AG09319 (cell line): Measurements from ENCODE around the gene TMEM225B.
"Not testable (repeated sequence)": the region's sequence is repeated elsewhere in the genome, so short reads cannot be mapped to it uniquely, and the experiment has no call there.

Source experiments
- DNase-seq: peaks from one replicate; pipeline ENCODE4 v3.0.0-alpha.2; 2010; ENCODE audit warnings: low read depth; ENCODE audit errors: extremely low read depth
- CTCF ChIP-seq: IDR thresholded peaks from 2 replicates; pipeline ENCODE4 v1.5.1; 2011; ENCODE audit warnings: low read depth, mild to moderate bottlenecking, inconsistent platforms, low read length, moderate library complexity

TMEM225B gene

GRCh38 chr7:99625321-99625720, 27.3 kb downstream of the TMEM225B start:
- no peak for TF ChIP-seq CTCF
- no peak for DNase-seq

- no peak for DNase-seq
- TF ChIP-seq CTCF, result no peak
Observed at GRCh38 chr7:99625961-99626360, 27.9 kb downstream of the TMEM225B start.

- no peak for DNase-seq
- no peak for TF ChIP-seq CTCF
Observed at GRCh38 chr7:99626661-99627060, 28.6 kb downstream of the TMEM225B start.

GRCh38 chr7:99627513-99627912, 29.4 kb downstream of the TMEM225B start:
- no peak for DNase-seq
- TF ChIP-seq CTCF, result no peak

- TF ChIP-seq CTCF, result no peak
- DNase-seq, result no peak
Observed at GRCh38 chr7:99628471-99629465, 30.7 kb downstream of the TMEM225B start.

GRCh38 chr7:99629643-99630042, 31.6 kb downstream of the TMEM225B start:
- no peak for DNase-seq
- TF ChIP-seq CTCF, result no peak

GRCh38 chr7:99631295-99632109, 33.4 kb downstream of the TMEM225B start:
- TF ChIP-seq CTCF, result no peak; the same call in 1 of the 2 replicates
- no peak for DNase-seq

- DNase-seq, result not testable (repeated sequence)
Observed at GRCh38 chr7:99637414-99637813, 39.3 kb downstream of the TMEM225B start.
